Ascending aorta (tissue), 2 donors: Measurements from ENCODE around the gene MON2. TPM values are rescaled to one million over a fixed set of nuclear protein-coding genes. Genes with fewer than 3 reads are reported as not detected.
"Not testable (repeated sequence)": the region's sequence is repeated elsewhere in the genome, so short reads cannot be mapped to it uniquely, and the experiment has no call there.

ENCODE experiments used
- DNase-seq, 2 donors: peaks; one replicate each; pipeline ENCODE4 v3.0.0-alpha.2; 2019; ENCODE audit warnings: low spot score in 2 of 2
- H3K27ac ChIP-seq, 2 donors: fragments of 200-600 bp; sonication (generic); one replicate each; pipeline ENCODE4 v1.5.1; 2016 to 2017; ENCODE audit warnings: mild to moderate bottlenecking in 1 of 2
- H3K27me3 ChIP-seq: fragments of 200-600 bp; sonication (generic); one replicate; pipeline ENCODE4 v1.5.1; 2017
- H3K36me3 ChIP-seq, 2 donors: fragments of 200-600 bp; sonication (generic); one replicate each; pipeline ENCODE4 v1.5.1; 2016
- H3K4me1 ChIP-seq, 2 donors: fragments of 200-600 bp; sonication (generic); one replicate each; pipeline ENCODE4 v1.5.1; 2016 to 2017; ENCODE audit warnings: mild to moderate bottlenecking in 1 of 2
- H3K4me3 ChIP-seq, 2 donors: fragments of 200-600 bp; sonication (generic); one replicate each; pipeline ENCODE4 v1.5.1; 2016 to 2017; ENCODE audit warnings: mild to moderate bottlenecking in 1 of 2
- H3K9me3 ChIP-seq, 2 donors: fragments of 200-600 bp; sonication (generic); one replicate each; pipeline ENCODE4 v1.5.1; 2016
- CTCF ChIP-seq, 3 experiments: fragments of 200-600 bp in 2 of 3; fragments of 450-650 bp in 1 of 3; sonication (generic) in 2 of 3; IDR thresholded peaks; one replicate each; pipeline ENCODE4 v1.5.1; 2016 to 2019; ENCODE audit warnings: antibody characterized with exemption in 3 of 3, mild to moderate bottlenecking in 1 of 3, moderate library complexity in 1 of 3
- intact Hi-C: fragments of 100-400 bp; cut with DNase I; formaldehyde crosslinking; loops from one replicate; pipeline ENCODE4 v1.15.1; 2023
- total RNA-seq: library from RNA; depleted of rRNA; stranded (reverse); fragments of >200 nt; gene quantifications from one replicate; pipeline ENCODE4 v1.1.0, GENCODE V29; 2016

The MON2 gene
- total RNA-seq, 1 donor from 2014 or later, result 14.4 TPM

- Histone ChIP-seq H3K9me3 (no peaks in the 10 kb centered on the region), H3K27me3 (no peaks in the 10 kb centered on the region), H3K27ac (no peak overlapping the region), H3K4me3 (no peak overlapping the region), H3K36me3 (peaks cover 20 to 23% of the 10 kb centered on the region in 2 donors), H3K4me1 (peaks cover 0 to 16% of the 10 kb centered on the region in 2 donors)
- no peak for TF ChIP-seq CTCF (IDR thresholded peaks at IDR 0.05)
- intact Hi-C loops, result no loop called here
- DNase-seq, result no peak
Observed at GRCh38 chr12:62540354-62540753, 73.7 kb downstream of the MON2 start.

- DNase-seq, result no peak
- Histone ChIP-seq H3K27ac (no peak overlapping the region), H3K36me3 (peaks cover 31 to 34% of the 10 kb centered on the region in 2 donors), H3K27me3 (no peaks in the 10 kb centered on the region), H3K4me1 (peaks cover 0 to 13% of the 10 kb centered on the region in 2 donors), H3K9me3 (no peaks in the 10 kb centered on the region), H3K4me3 (no peak overlapping the region)
- no peak for TF ChIP-seq CTCF (IDR thresholded peaks at IDR 0.05)
- intact Hi-C loops, result no loop called here
Observed at GRCh38 chr12:62542814-62543213, 76.2 kb downstream of the MON2 start.

- DNase-seq, result no peak
- no peak for TF ChIP-seq CTCF (IDR thresholded peaks at IDR 0.05)
- intact Hi-C loops, result no loop called here
- H3K4me1 ChIP-seq, result peaks cover 0 to 8% of the 10 kb centered on the region in 2 donors
- H3K4me3 ChIP-seq, result no peak overlapping the region
- H3K27me3 ChIP-seq, result no peaks in the 10 kb centered on the region
- peaks cover 31 to 39% of the 10 kb centered on the region in 2 donors for H3K36me3 ChIP-seq
- H3K27ac ChIP-seq, result no peak overlapping the region
- H3K9me3 ChIP-seq, result no peaks in the 10 kb centered on the region
Observed at GRCh38 chr12:62543324-62543723, 76.7 kb downstream of the MON2 start.

- no peak for DNase-seq
- H3K4me3 ChIP-seq, result no peak overlapping the region
- peaks cover 0 to 4% of the 10 kb centered on the region in 2 donors for H3K4me1 ChIP-seq
- no peak for TF ChIP-seq CTCF (IDR thresholded peaks at IDR 0.05)
- intact Hi-C loops, result no loop called here
- H3K36me3 ChIP-seq, result peaks cover 31 to 43% of the 10 kb centered on the region in 2 donors
- H3K9me3 ChIP-seq, result no peaks in the 10 kb centered on the region
- no peak overlapping the region for H3K27ac ChIP-seq
- no peaks in the 10 kb centered on the region for H3K27me3 ChIP-seq
Observed at GRCh38 chr12:62543741-62544140, 77.1 kb downstream of the MON2 start.

- Histone ChIP-seq H3K27me3 (no peaks in the 10 kb centered on the region), H3K27ac (no peak overlapping the region), H3K36me3 (peaks cover 47 to 54% of the 10 kb centered on the region in 2 donors), H3K4me3 (no peak overlapping the region), H3K4me1 (no peaks in the 10 kb centered on the region), H3K9me3 (no peaks in the 10 kb centered on the region)
- intact Hi-C loops, result no loop called here
- TF ChIP-seq CTCF (IDR thresholded peaks at IDR 0.05), result no peak
- no peak for DNase-seq
Observed at GRCh38 chr12:62552906-62553556, 86.4 kb downstream of the MON2 start.

- H3K4me3 ChIP-seq, H3K9me3 ChIP-seq, H3K27me3 ChIP-seq, H3K27ac ChIP-seq, H3K4me1 ChIP-seq, intact Hi-C loops, DNase-seq: not testable (repeated sequence)
- peaks cover 45 to 53% of the 10 kb centered on the region in 2 donors for H3K36me3 ChIP-seq
Observed at GRCh38 chr12:62559366-62559765, 92.7 kb downstream of the MON2 start.
